Keratinocyte (primary cell): ENCODE measurements around the gene CTRB1. TPM values are rescaled to one million over a fixed set of nuclear protein-coding genes. Genes with fewer than 3 reads are reported as not detected.

Experiments used
- DNase-seq: peaks from one replicate; pipeline ENCODE4 v3.0.0-alpha.2; 2011; ENCODE audit warnings: low read depth, missing footprints, low spot score
- FAIRE-seq: peaks from 2 replicates; lab custom pipeline; 2011; peaks lifted over from hg19 to GRCh38; lab: Jason Lieb, UNC
- H2AFZ ChIP-seq: 2 replicates; pipeline ENCODE4 v1.6.0; 2012; ENCODE audit warnings: low read length, control low read depth, inconsistent platforms; ENCODE audit not compliant: control insufficient read depth
- H3K27ac ChIP-seq: 2 replicates; pipeline ENCODE4 v1.5.1; 2011; ENCODE audit warnings: low read length; ENCODE audit not compliant: control insufficient read depth, insufficient read depth
- H3K27me3 ChIP-seq: 3 replicates; pipeline ENCODE4 v1.6.0; 2011; ENCODE audit warnings: low read length; ENCODE audit not compliant: control insufficient read depth, insufficient read depth; ENCODE audit errors: extremely low read depth
- H3K36me3 ChIP-seq, 2 experiments: 2 replicates in 1 of 2; 3 replicates in 1 of 2; pipeline ENCODE4 v1.5.1; 2011; ENCODE audit warnings: low read length in 2 of 2, mild to moderate bottlenecking in 1 of 2; ENCODE audit not compliant: control insufficient read depth in 2 of 2, insufficient read depth in 2 of 2; ENCODE audit errors: extremely low read depth in 1 of 2
- H3K4me1 ChIP-seq: 3 replicates; pipeline ENCODE4 v1.5.1; 2011; ENCODE audit warnings: low read length; ENCODE audit not compliant: control insufficient read depth, insufficient read depth; ENCODE audit errors: extremely low read depth
- H3K4me2 ChIP-seq: 3 replicates; pipeline ENCODE4 v1.6.0; 2011; ENCODE audit warnings: low read depth, low read length; ENCODE audit not compliant: control insufficient read depth, insufficient read depth; ENCODE audit errors: extremely low read depth
- H3K4me3 ChIP-seq, 3 experiments: fragments of 200-600 bp in 1 of 3; sonication (generic) in 1 of 3; 2 replicates in 2 of 3; 3 replicates in 1 of 3; pipeline ENCODE4 v1.5.1; 2011 to 2016; ENCODE audit warnings: low read length in 3 of 3, mild to moderate bottlenecking in 3 of 3, control low read depth in 2 of 3, inconsistent platforms in 1 of 3, low read depth in 1 of 3, mixed read lengths in 1 of 3, mixed run types in 1 of 3, moderate library complexity in 1 of 3; ENCODE audit not compliant: control insufficient read depth in 2 of 3, insufficient read depth in 2 of 3; ENCODE audit errors: extremely low read depth in 1 of 3
- H3K79me2 ChIP-seq: 2 replicates; pipeline ENCODE4 v1.6.0; 2012; ENCODE audit warnings: low read length; ENCODE audit not compliant: control insufficient read depth, insufficient read depth
- H3K9ac ChIP-seq: 3 replicates; pipeline ENCODE4 v1.6.0; 2011; ENCODE audit warnings: low read length; ENCODE audit not compliant: control insufficient read depth, insufficient read depth; ENCODE audit errors: extremely low read depth
- H3K9me1 ChIP-seq: 3 replicates; pipeline ENCODE4 v1.6.0; 2011; ENCODE audit warnings: low read length; ENCODE audit not compliant: control insufficient read depth, insufficient read depth; ENCODE audit errors: extremely low read depth
- H3K9me3 ChIP-seq: 2 replicates; pipeline ENCODE4 v1.5.1; 2012; ENCODE audit warnings: low read depth, low read length; ENCODE audit not compliant: control insufficient read depth
- H4K20me1 ChIP-seq: 3 replicates; pipeline ENCODE4 v1.6.0; 2011; ENCODE audit warnings: low read length; ENCODE audit not compliant: control insufficient read depth, insufficient read depth; ENCODE audit errors: extremely low read depth
- EZH2 ChIP-seq: IDR thresholded peaks from one replicate; pipeline ENCODE4 v1.6.1; 2012; ENCODE audit warnings: inconsistent platforms, mild to moderate bottlenecking, low read length, moderate library complexity
- dilution Hi-C: fragments of 300-500 bp; cut with MboI; formaldehyde crosslinking; loops from one replicate; pipeline ENCODE4 v1.7.0; 2020; ENCODE audit warnings: low sequenced_read_pairs; ENCODE audit not compliant: extremely low pct_ligation_motif_present
- polyA plus RNA-seq, 5 experiments: library from polyadenylated mRNA; depleted of rRNA in 3 of 5; stranded (reverse) in 3 of 5; stranded (forward) in 1 of 5; unstranded in 1 of 5; fragments of >200 nt; gene quantifications; 1 replicate in 1 of 5; 2 replicates in 3 of 5; 3 replicates in 1 of 5; pipeline versions ENCODE4 v1.2.1 to v1.2.3, GENCODE V29; 2011 to 2012; ENCODE audit warnings: missing spikeins in 2 of 5, low read depth in 1 of 5, low replicate concordance in 1 of 5
- TF ChIP-seq, protein P1 (sequence below), 3 experiments: IDR thresholded peaks in 1 of 3; conservative IDR thresholded peaks in 1 of 3; optimal IDR thresholded peaks in 1 of 3; 2 replicates in 2 of 3; 3 replicates in 1 of 3; pipeline versions ENCODE3 to v1.5.1; 2011; ENCODE audit warnings: low read length in 3 of 3, mild to moderate bottlenecking in 3 of 3, moderate library complexity in 2 of 3, control low read depth in 1 of 3, inconsistent platforms in 1 of 3; ENCODE audit not compliant: insufficient read depth in 2 of 3; ENCODE audit errors: extremely low read depth in 1 of 3

The CTRB1 gene
- polyA plus RNA-seq, 1 donor (not counting 4 experiments of a cell fraction or from before 2014, with no cell fraction given) = not detected

DNA sequence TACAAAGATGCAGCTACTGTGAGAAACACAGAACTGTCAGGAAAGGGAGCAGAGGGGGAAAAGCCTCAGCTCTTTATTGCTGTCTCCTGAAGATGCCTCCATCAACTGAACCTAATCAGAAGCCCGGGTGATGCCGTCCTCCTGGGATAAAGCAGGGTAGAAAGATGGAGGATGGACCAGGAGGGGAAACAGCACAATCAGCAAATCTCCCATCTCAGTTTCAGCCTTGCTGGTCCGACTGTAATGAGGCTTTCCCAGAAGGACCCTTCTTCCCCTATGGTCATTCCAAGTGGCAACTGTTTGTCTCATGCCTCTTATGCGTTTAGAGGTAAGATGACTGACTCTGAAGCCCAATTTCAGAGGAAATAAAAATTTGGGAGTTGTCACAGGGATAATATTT is 46.2 kb upstream of the CTRB1 start:
- Histone ChIP-seq H3K79me2 (no peaks in the 10 kb centered on the region), H3K9ac (no peak overlapping the region), H3K9me1 (no peaks in the 10 kb centered on the region), H3K27me3 (no peaks in the 10 kb centered on the region), H4K20me1 (no peaks in the 10 kb centered on the region), H3K27ac (no peak overlapping the region), H2AFZ (no peak overlapping the region), H3K4me1 (no peaks in the 10 kb centered on the region), H3K4me3 (no peak overlapping the region), H3K36me3 (peaks cover 10 to 16% of the 10 kb centered on the region in 2 experiments), H3K9me3 (peaks cover 47% of the 10 kb centered on the region), H3K4me2 (no peak overlapping the region)
- dilution Hi-C loops = no loop called here
- DNase-seq (no peak), FAIRE-seq (no peak)
- no peak for TF ChIP-seq EZH2
- TF ChIP-seq, protein P1, sequence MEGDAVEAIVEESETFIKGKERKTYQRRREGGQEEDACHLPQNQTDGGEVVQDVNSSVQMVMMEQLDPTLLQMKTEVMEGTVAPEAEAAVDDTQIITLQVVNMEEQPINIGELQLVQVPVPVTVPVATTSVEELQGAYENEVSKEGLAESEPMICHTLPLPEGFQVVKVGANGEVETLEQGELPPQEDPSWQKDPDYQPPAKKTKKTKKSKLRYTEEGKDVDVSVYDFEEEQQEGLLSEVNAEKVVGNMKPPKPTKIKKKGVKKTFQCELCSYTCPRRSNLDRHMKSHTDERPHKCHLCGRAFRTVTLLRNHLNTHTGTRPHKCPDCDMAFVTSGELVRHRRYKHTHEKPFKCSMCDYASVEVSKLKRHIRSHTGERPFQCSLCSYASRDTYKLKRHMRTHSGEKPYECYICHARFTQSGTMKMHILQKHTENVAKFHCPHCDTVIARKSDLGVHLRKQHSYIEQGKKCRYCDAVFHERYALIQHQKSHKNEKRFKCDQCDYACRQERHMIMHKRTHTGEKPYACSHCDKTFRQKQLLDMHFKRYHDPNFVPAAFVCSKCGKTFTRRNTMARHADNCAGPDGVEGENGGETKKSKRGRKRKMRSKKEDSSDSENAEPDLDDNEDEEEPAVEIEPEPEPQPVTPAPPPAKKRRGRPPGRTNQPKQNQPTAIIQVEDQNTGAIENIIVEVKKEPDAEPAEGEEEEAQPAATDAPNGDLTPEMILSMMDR (optimal IDR thresholded peaks at IDR 0.05 in 1 of 3, IDR thresholded peaks at IDR 0.05 in 1 of 3, conservative IDR thresholded peaks at IDR 0.05 in 1 of 3; ENCODE audit: extremely low read depth in 1 of 3, insufficient read depth in 2 of 3, low read length in 3 of 3) = no peak

DNA sequence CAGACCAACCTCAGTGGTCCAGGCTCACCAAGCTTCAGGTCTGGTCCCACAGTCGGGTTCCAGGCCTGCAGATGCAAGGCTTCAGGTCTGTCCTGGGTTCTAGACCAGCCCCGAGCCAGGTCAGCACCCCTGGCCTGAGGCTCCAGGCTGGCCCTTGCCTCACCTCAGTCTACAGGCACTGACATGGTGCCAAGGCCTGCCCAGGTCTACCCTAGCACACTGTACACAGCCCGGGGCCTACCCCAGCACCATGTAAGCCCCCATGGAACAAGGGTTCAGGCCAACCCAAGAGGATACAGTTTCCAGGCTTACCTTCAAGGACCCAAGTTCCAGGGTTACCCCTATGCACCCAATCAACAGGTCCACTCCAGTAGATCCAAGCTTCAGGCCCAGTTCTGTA is 43.7 kb upstream of the CTRB1 start:
- no peak for TF ChIP-seq EZH2
- Histone ChIP-seq H2AFZ (no peak overlapping the region), H3K9ac (no peak overlapping the region), H3K9me1 (no peaks in the 10 kb centered on the region), H3K79me2 (no peaks in the 10 kb centered on the region), H3K27me3 (no peaks in the 10 kb centered on the region), H3K4me2 (no peak overlapping the region), H4K20me1 (no peaks in the 10 kb centered on the region), H3K27ac (no peak overlapping the region), H3K36me3 (peaks cover 2 to 4% of the 10 kb centered on the region in 2 experiments), H3K9me3 (peaks cover 30% of the 10 kb centered on the region), H3K4me1 (no peaks in the 10 kb centered on the region), H3K4me3 (no peak overlapping the region)
- DNase-seq = no peak
- no peak for FAIRE-seq
- dilution Hi-C loops = no loop called here

DNA sequence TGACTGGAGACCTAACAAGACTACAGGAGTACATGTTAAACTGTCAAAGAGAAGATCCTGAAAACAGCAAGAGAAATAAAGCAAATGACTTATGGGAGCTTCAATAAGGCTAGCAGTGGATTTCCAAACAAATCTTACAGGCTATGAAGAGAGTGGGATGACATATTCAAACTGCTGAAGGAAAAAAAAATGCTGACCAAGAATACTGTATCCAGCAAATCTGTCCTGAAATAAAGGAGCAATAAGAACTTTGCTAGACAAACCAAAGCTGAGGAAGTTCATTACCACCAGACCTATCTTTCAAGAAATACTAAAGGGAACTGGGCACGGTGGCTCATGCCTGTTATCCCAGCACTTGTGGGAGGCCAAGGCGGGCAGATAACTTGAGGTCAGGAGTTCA is 41.9 kb upstream of the CTRB1 start:
- H3K4me3 ChIP-seq = no peak overlapping the region
- H4K20me1 ChIP-seq = no peaks in the 10 kb centered on the region
- H3K9me1 ChIP-seq = no peaks in the 10 kb centered on the region
- dilution Hi-C loops = no loop called here
- DNase-seq (no peak), FAIRE-seq (no peak)
- H3K27ac ChIP-seq = no peak overlapping the region
- no peaks in the 10 kb centered on the region for H3K79me2 ChIP-seq
- TF ChIP-seq EZH2 = no peak
- TF ChIP-seq, protein P1 (optimal IDR thresholded peaks at IDR 0.05 in 1 of 3, IDR thresholded peaks at IDR 0.05 in 1 of 3, conservative IDR thresholded peaks at IDR 0.05 in 1 of 3; ENCODE audit: extremely low read depth in 1 of 3, insufficient read depth in 2 of 3, low read length in 3 of 3) = no peak
- peaks cover 0 to 2% of the 10 kb centered on the region in 2 experiments for H3K36me3 ChIP-seq
- H3K9ac ChIP-seq = no peak overlapping the region
- H2AFZ ChIP-seq = no peak overlapping the region
- H3K9me3 ChIP-seq = peaks cover 21% of the 10 kb centered on the region
- H3K4me2 ChIP-seq = no peak overlapping the region
- H3K4me1 ChIP-seq = no peaks in the 10 kb centered on the region
- no peaks in the 10 kb centered on the region for H3K27me3 ChIP-seq
